NCI-H187 treated with DMSO at 0.1 percent for 48 hours (cell line): Measurements from ENCODE around the gene IRF5.

Experiments used
- DNase-seq: peaks from one replicate; lab custom pipeline; 2025; lab: John Stamatoyannopoulos, UW

IRF5 gene

GRCh38 chr7:128919881-128920799, 17.6 kb upstream of the IRF5 start:
- DNase-seq: no peak

- no peak for DNase-seq
Measured at GRCh38 chr7:128920913-128921582, 16.7 kb upstream of the IRF5 start.

GRCh38 chr7:128921866-128922440, 15.8 kb upstream of the IRF5 start:
- no peak for DNase-seq

GRCh38 chr7:128922496-128923410, 15.0 kb upstream of the IRF5 start:
- DNase-seq: no peak

- DNase-seq: no peak
Measured at GRCh38 chr7:128923411-128923800, 14.3 kb upstream of the IRF5 start.

- DNase-seq: no peak
Measured at GRCh38 chr7:128924707-128925588, 12.8 kb upstream of the IRF5 start.

GRCh38 chr7:128928159-128928813, 9.4 kb upstream of the IRF5 start:
- DNase-seq: no peak

- no peak for DNase-seq
Measured at GRCh38 chr7:128928882-128929788, 8.6 kb upstream of the IRF5 start.

- no peak for DNase-seq
Measured at GRCh38 chr7:128931190-128931798, 6.4 kb upstream of the IRF5 start.

GRCh38 chr7:128931965-128932861, 5.5 kb upstream of the IRF5 start:
- no peak for DNase-seq

- no peak for DNase-seq
Measured at GRCh38 chr7:128932862-128933179, 4.9 kb upstream of the IRF5 start.

GRCh38 chr7:128933180-128933891, 4.4 kb upstream of the IRF5 start:
- no peak for DNase-seq

GRCh38 chr7:128934361-128935341, 3.1 kb upstream of the IRF5 start:
- no peak for DNase-seq

- no peak for DNase-seq
Measured at GRCh38 chr7:128935342-128935730, 2.4 kb upstream of the IRF5 start.

- no peak for DNase-seq
Measured at GRCh38 chr7:128936798-128937197, 929 bp upstream of the IRF5 start.

- DNase-seq: no peak
Measured at GRCh38 chr7:128937271-128937646, 468 bp upstream of the IRF5 start.
